Measurements from ENCODE around the gene CACNA1D.

DNA sequence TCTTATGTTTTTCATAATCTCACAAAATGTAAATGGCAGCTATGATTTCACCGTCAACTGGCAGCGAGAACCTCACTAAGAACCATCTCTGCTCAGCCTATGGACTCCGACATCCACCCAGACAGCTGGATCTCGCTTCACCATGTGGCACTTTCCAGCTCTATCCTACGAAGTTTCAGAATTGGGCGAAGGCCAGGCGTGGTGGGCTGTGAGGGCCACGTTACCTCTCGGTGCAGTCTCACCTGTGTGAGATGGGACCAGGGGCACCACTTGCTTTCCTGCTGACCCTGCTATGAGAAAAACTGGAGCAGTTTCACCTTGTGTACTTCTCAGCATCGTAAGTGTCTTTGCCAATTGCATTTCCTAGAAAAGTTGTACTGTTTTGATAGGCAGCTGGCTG, 319.5 kb downstream of the CACNA1D start:
- TF ChIP-seq, protein P1, sequence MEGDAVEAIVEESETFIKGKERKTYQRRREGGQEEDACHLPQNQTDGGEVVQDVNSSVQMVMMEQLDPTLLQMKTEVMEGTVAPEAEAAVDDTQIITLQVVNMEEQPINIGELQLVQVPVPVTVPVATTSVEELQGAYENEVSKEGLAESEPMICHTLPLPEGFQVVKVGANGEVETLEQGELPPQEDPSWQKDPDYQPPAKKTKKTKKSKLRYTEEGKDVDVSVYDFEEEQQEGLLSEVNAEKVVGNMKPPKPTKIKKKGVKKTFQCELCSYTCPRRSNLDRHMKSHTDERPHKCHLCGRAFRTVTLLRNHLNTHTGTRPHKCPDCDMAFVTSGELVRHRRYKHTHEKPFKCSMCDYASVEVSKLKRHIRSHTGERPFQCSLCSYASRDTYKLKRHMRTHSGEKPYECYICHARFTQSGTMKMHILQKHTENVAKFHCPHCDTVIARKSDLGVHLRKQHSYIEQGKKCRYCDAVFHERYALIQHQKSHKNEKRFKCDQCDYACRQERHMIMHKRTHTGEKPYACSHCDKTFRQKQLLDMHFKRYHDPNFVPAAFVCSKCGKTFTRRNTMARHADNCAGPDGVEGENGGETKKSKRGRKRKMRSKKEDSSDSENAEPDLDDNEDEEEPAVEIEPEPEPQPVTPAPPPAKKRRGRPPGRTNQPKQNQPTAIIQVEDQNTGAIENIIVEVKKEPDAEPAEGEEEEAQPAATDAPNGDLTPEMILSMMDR (IDR thresholded peaks at IDR 0.05) = no peak
- no peak for TF ChIP-seq POLR2A (IDR thresholded peaks at IDR 0.05)
